GM12878 (cell line): ENCODE data around the gene SAP25. TPM values are rescaled to one million over a fixed set of nuclear protein-coding genes. Genes with fewer than 3 reads are reported as not detected.

ENCODE experiments used
- ATAC-seq: fragments of 200-7000 bp; cut with Tn5 transposase; 3 replicates; pipeline ENCODE4 v1.9.1; 2020; ENCODE audit warnings: mild to moderate bottlenecking, moderate library complexity
- BruUV-seq: library from RNA; stranded (reverse); fragments of 400-500 nt; replicated peaks from 2 replicates; lab custom pipeline; 2021; lab: Mats Ljungman, UMichigan
- CTCF ChIA-PET: fragments of 300-600 bp; sonication (Branson Sonifier 250); formaldehyde crosslinking; extraction: SDS; loops from one replicate; lab custom pipeline; 2021; ENCODE audit warnings: inconsistent platforms; lab: Yijun Ruan, JAX
- POLR2A ChIA-PET: fragments of 350-600 bp; formaldehyde crosslinking; extraction: SDS; loops from one replicate; lab custom pipeline; 2021; ENCODE audit warnings: inconsistent platforms; lab: Charles Lee
- RAD21 ChIA-PET: fragments of 300-600 bp; sonication (Branson Sonifier 250); formaldehyde crosslinking; loops from one replicate; lab custom pipeline; 2023; ENCODE audit warnings: antibody characterized with exemption; ENCODE audit not compliant: unreplicated experiment; lab: Charles Lee
- SMC1A ChIA-PET: fragments of 300-600 bp; sonication (Branson Sonifier 250); formaldehyde crosslinking; loops from one replicate; lab custom pipeline; 2023; ENCODE audit not compliant: unreplicated experiment, uncharacterized antibody; lab: Charles Lee
- DNase-seq: peaks from one replicate; pipeline ENCODE4 v3.0.0-alpha.2; 2011; ENCODE audit warnings: low read depth, low spot score
- FAIRE-seq: peaks from 3 replicates; lab custom pipeline; 2011; peaks lifted over from hg19 to GRCh38; lab: Jason Lieb, UNC
- H2AFZ ChIP-seq: 2 replicates; pipeline ENCODE4 v1.6.0; 2011; ENCODE audit warnings: low read depth, low read length, control low read depth; ENCODE audit not compliant: control insufficient read depth
- H3K27ac ChIP-seq: 2 replicates; pipeline ENCODE4 v1.5.1; 2011; ENCODE audit warnings: control low read depth; ENCODE audit not compliant: control insufficient read depth, insufficient read depth
- H3K27me3 ChIP-seq, 2 experiments: replicated peaks in 1 of 2; 2 replicates each; pipeline versions ENCODE4 v1.6.0 to v1.6.1; 2011; ENCODE audit warnings: low read length in 1 of 2; ENCODE audit not compliant: control insufficient read depth in 2 of 2, insufficient read depth in 2 of 2
- H3K36me3 ChIP-seq, 2 experiments: 2 replicates each; pipeline ENCODE4 v1.5.1; 2011; ENCODE audit warnings: low read length in 1 of 2; ENCODE audit not compliant: control insufficient read depth in 2 of 2, insufficient read depth in 2 of 2
- H3K4me1 ChIP-seq: 2 replicates; pipeline ENCODE4 v1.6.1; 2011; ENCODE audit warnings: mild to moderate bottlenecking, low read length, moderate library complexity, mixed read lengths; ENCODE audit not compliant: control insufficient read depth, insufficient read depth
- H3K4me2 ChIP-seq: 2 replicates; pipeline ENCODE4 v1.6.0; 2011; ENCODE audit warnings: control low read depth; ENCODE audit not compliant: control insufficient read depth, insufficient read depth
- H3K4me3 ChIP-seq: fragments of 200-600 bp; sonication (generic); 2 replicates; pipeline ENCODE4 v1.5.1; 2016
- H3K79me2 ChIP-seq: 2 replicates; pipeline ENCODE4 v1.6.0; 2011; ENCODE audit warnings: low read length; ENCODE audit not compliant: control insufficient read depth, insufficient read depth
- H3K9ac ChIP-seq: 2 replicates; pipeline ENCODE4 v1.8.0; 2011; ENCODE audit warnings: low read length, control low read depth, mixed read lengths; ENCODE audit not compliant: control insufficient read depth, insufficient read depth
- H3K9me3 ChIP-seq: replicated peaks from 3 replicates; pipeline ENCODE4 v1.5.1; 2011; ENCODE audit warnings: mild to moderate bottlenecking, low read length; ENCODE audit not compliant: control insufficient read depth, insufficient read depth
- H4K20me1 ChIP-seq: 2 replicates; pipeline ENCODE4 v1.6.0; 2011; ENCODE audit not compliant: control insufficient read depth, insufficient read depth
- BCL11A ChIP-seq: IDR thresholded peaks from 2 replicates; pipeline ENCODE4 v1.6.1; 2011; ENCODE audit warnings: low read depth, low read length
- FOXM1 ChIP-seq: IDR thresholded peaks from 2 replicates; pipeline ENCODE4 v1.6.1; 2012; ENCODE audit warnings: low read depth, mild to moderate bottlenecking, inconsistent platforms, low read length, moderate library complexity
- HDGF ChIP-seq: fragments of 450-650 bp; IDR thresholded peaks from 2 replicates; pipeline ENCODE4 v1.6.1; 2016; ENCODE audit warnings: antibody characterized with exemption
- KLF5 ChIP-seq: fragments of 450-650 bp; IDR thresholded peaks from 2 replicates; pipeline ENCODE4 v1.6.1; 2014; ENCODE audit warnings: mild to moderate bottlenecking; ENCODE audit not compliant: partially characterized antibody
- LARP7 ChIP-seq: fragments of 450-650 bp; IDR thresholded peaks from 2 replicates; pipeline ENCODE4 v1.6.1; 2017; ENCODE audit warnings: mild to moderate bottlenecking
- MTA2 ChIP-seq: fragments of 450-650 bp; IDR thresholded peaks from 2 replicates; pipeline ENCODE4 v1.6.1; 2016; ENCODE audit warnings: low read depth, mild to moderate bottlenecking, moderate library complexity
- MTA3 ChIP-seq: IDR thresholded peaks from 2 replicates; pipeline ENCODE4 v1.6.1; 2012; ENCODE audit warnings: low read length, inconsistent platforms, borderline replicate concordance
- MYB ChIP-seq: fragments of 150-350 bp; IDR thresholded peaks from 2 replicates; pipeline ENCODE4 v1.6.1; 2014; ENCODE audit warnings: mild to moderate bottlenecking, low read depth, low read length, borderline replicate concordance
- POLR2AphosphoS2 ChIP-seq: IDR thresholded peaks from 2 replicates; pipeline ENCODE4 v1.6.1; 2011; ENCODE audit warnings: low read depth, mild to moderate bottlenecking, low read length, improper control_type of control experiment, moderate library complexity
- RELB ChIP-seq: fragments of 450-650 bp; IDR thresholded peaks from 2 replicates; pipeline ENCODE4 v1.6.1; 2017; ENCODE audit warnings: low read depth, mild to moderate bottlenecking, moderate library complexity
- TBL1XR1 ChIP-seq: IDR thresholded peaks from 2 replicates; pipeline ENCODE4 v1.6.1; 2012; ENCODE audit warnings: low read depth, low read length, improper control_type of control experiment
- ZSCAN29 ChIP-seq: fragments of 450-650 bp; IDR thresholded peaks from 2 replicates; pipeline ENCODE4 v1.6.1; 2017; ENCODE audit warnings: mild to moderate bottlenecking, moderate library complexity
- WGBS: methylation state at CpG from one replicate; pipeline ENCODE4 v1.1.6; 2016; ENCODE audit warnings: low lambda C conversion rate; ENCODE audit not compliant: insufficient replicate concordance, insufficient coverage; ENCODE audit errors: missing lambda C conversion rate; 5-methylcytosine and 5-hydroxymethylcytosine counted together
- in situ Hi-C: fragments of 300-500 bp; cut with MboI; formaldehyde crosslinking; loops from 9 replicates; pipeline ENCODE4 v1.14.3; 2018; ENCODE audit warnings: mixed read lengths
- intact Hi-C: fragments of 100-400 bp; cut with micrococcal nuclease; formaldehyde crosslinking; loops from one replicate; pipeline ENCODE4 v1.14.2; 2022; ENCODE audit not compliant: unreplicated experiment
- polyA plus RNA-seq, 11 experiments: library from polyadenylated mRNA; depleted of rRNA in 4 of 11; unstranded in 6 of 11; stranded (reverse) in 5 of 11; fragments of >200 nt; fragmentation: Nextera tagmentation in 4 of 11; fragmentation: Illumina TruSeq in 1 of 11; extraction: Ambion mirVana in 4 of 11; extraction: Trizol in 1 of 11; gene quantifications; 1 replicate in 1 of 11; 2 replicates in 10 of 11; pipeline versions ENCODE4 v1.2.1 to v1.2.3, GENCODE V29; 2011 to 2016; ENCODE audit warnings: inconsistent platforms in 2 of 11, missing spikeins in 2 of 11, low read depth in 1 of 11
- total RNA-seq, 4 experiments: library from RNA; depleted of rRNA in 3 of 4; stranded (reverse); fragments of >200 nt in 3 of 4; fragmentation: Illumina TruSeq in 1 of 4; extraction: Trizol in 1 of 4; gene quantifications; 2 replicates each; pipeline versions ENCODE4 v1.2.1 to v1.2.3, GENCODE V29; 2013 to 2021
- TF ChIP-seq, protein P1 (sequence below): IDR thresholded peaks from 2 replicates; pipeline ENCODE4 v1.6.1; 2012; ENCODE audit warnings: low read length, inconsistent platforms
- TF ChIP-seq, protein P2 (sequence below): IDR thresholded peaks from 2 replicates; pipeline ENCODE4 v1.6.1; 2011; ENCODE audit warnings: borderline replicate concordance, low read depth, mild to moderate bottlenecking, moderate library complexity, low read length; ENCODE audit not compliant: insufficient read depth, poor library complexity, severe bottlenecking

The SAP25 gene
- total and polyA plus RNA-seq, 10 of the 15 experiments (the other 5 are each of a cell fraction or from before 2014, with no cell fraction given): 0.14 to 8.6 (median 1.1) TPM

GRCh38 chr7:100598425-100598824 is 24.7 kb upstream of the SAP25 start:
- no peak overlapping the region for H2AFZ ChIP-seq
- ChIA-PET SMC1A (interaction anchor here (0.7 to 2.5 kb wide), 3 partner anchors 10 to 12 kb away, joined by 3 to 7 read pairs (median 4); partner anchors contain the start of genes FBXO24 and LRCH4), POLR2A (interaction anchor here (0.6 to 1.1 kb wide), 2 partner anchors 15 to 447 kb away, joined by 3 read pairs; no protein-coding TSS in a partner anchor), RAD21 (no interaction called here), CTCF (interaction anchor here (3.4 kb wide), 1 partner anchor 10 kb away, joined by 9 read pairs; no protein-coding TSS in a partner anchor)
- TF ChIP-seq ZSCAN29 (no peak), FOXM1 (no peak), TBL1XR1 (no peak), MTA2 (no peak)
- TF ChIP-seq, protein P1, sequence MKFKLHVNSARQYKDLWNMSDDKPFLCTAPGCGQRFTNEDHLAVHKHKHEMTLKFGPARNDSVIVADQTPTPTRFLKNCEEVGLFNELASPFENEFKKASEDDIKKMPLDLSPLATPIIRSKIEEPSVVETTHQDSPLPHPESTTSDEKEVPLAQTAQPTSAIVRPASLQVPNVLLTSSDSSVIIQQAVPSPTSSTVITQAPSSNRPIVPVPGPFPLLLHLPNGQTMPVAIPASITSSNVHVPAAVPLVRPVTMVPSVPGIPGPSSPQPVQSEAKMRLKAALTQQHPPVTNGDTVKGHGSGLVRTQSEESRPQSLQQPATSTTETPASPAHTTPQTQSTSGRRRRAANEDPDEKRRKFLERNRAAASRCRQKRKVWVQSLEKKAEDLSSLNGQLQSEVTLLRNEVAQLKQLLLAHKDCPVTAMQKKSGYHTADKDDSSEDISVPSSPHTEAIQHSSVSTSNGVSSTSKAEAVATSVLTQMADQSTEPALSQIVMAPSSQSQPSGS: no peak
- intact Hi-C loops: no loop called here
- no peaks in the 10 kb centered on the region for H3K9me3 ChIP-seq
- no peaks in the 10 kb centered on the region for H4K20me1 ChIP-seq
- no peak overlapping the region for H3K9ac ChIP-seq
- H3K4me3 ChIP-seq: no peak overlapping the region
- no peak for ATAC-seq
- FAIRE-seq: no peak
- no peaks in the 10 kb centered on the region for H3K79me2 ChIP-seq
- no peak for DNase-seq
- 32% methylated on average over 4 of the region's 4 CpGs for WGBS
- H3K36me3 ChIP-seq: no peaks in the 10 kb centered on the region
- no TSS peak for BruUV-seq
- H3K4me2 ChIP-seq: no peak overlapping the region
- H3K27me3 ChIP-seq: peaks cover 0 to 2% of the 10 kb centered on the region in 2 experiments; a peak in 1 of 4 replicates
- no peaks in the 10 kb centered on the region for H3K4me1 ChIP-seq
- no peak overlapping the region for H3K27ac ChIP-seq
- in situ Hi-C loops: no loop called here

DNA sequence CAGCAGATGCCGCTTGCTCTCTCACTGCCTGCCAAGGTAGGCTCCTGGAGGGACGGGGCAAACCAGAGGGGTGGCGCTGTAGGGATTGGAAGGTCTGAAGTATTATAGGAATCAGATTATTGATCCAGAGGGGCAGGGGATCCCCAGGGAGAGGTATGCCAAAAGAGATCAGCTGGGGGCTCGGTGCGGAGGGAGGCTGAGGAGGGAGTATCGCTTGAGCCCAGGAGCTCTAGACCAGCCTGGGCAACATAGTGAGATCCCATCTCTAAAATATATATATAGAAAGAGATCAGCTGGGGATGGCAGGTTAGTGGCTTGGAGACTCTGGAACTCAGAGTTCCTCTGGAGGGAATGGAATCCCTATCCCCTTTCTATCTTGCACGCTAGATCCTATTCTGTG is 21.5 kb upstream of the SAP25 start:
- Histone ChIP-seq H3K4me3 (no peak overlapping the region), H3K36me3 (no peaks in the 10 kb centered on the region), H3K4me1 (no peaks in the 10 kb centered on the region), H2AFZ (no peak overlapping the region), H3K4me2 (no peak overlapping the region), H4K20me1 (no peaks in the 10 kb centered on the region), H3K27me3 (peaks cover 0 to 2% of the 10 kb centered on the region in 2 experiments; a peak in 1 of 4 replicates), H3K79me2 (no peaks in the 10 kb centered on the region), H3K9ac (no peak overlapping the region), H3K27ac (no peak overlapping the region), H3K9me3 (no peaks in the 10 kb centered on the region)
- no TSS peak for BruUV-seq
- in situ Hi-C loops (no loop called here), intact Hi-C loops (no loop called here)
- ChIA-PET CTCF (interaction anchor here (0.6 to 1.1 kb wide), 2 partner anchors 40 to 98 kb away, joined by 3 read pairs; no protein-coding TSS in a partner anchor), SMC1A (no interaction called here), POLR2A (interaction anchor here (0.6 to 2.4 kb wide), 3 partner anchors 9 to 1718 kb away, joined by 3 to 8 read pairs (median 3); partner anchors contain the start of genes FBXO24 and LRCH4), RAD21 (no interaction called here)
- FAIRE-seq (no peak), ATAC-seq (no peak), DNase-seq (no peak)
- WGBS: 71% methylated on average over 7 of the region's 7 CpGs
- TF ChIP-seq BCL11A (no peak), MTA3 (no peak), KLF5 (no peak), LARP7 (no peak), HDGF (no peak), RELB (no peak), POLR2AphosphoS2 (no peak), MYB (no peak)
- TF ChIP-seq, protein P2, sequence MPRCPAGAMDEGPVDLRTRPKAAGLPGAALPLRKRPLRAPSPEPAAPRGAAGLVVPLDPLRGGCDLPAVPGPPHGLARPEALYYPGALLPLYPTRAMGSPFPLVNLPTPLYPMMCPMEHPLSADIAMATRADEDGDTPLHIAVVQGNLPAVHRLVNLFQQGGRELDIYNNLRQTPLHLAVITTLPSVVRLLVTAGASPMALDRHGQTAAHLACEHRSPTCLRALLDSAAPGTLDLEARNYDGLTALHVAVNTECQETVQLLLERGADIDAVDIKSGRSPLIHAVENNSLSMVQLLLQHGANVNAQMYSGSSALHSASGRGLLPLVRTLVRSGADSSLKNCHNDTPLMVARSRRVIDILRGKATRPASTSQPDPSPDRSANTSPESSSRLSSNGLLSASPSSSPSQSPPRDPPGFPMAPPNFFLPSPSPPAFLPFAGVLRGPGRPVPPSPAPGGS: no peak
